CD4-positive, alpha-beta T cell treated with Interleukin-17A for 4 hours (primary cell): ENCODE data around the gene PBRM1.
"Not testable (repeated sequence)": the region's sequence is repeated elsewhere in the genome, so short reads cannot be mapped to it uniquely, and the experiment has no call there.

ENCODE experiments used
- DNase-seq: peaks from one replicate; pipeline ENCODE4 v3.0.0-alpha.2; 2020; ENCODE audit warnings: mixed read lengths

The PBRM1 gene

GRCh38 chr3:52534281-52535183, 151.2 kb downstream of the PBRM1 start:
- no peak for DNase-seq

GRCh38 chr3:52533623-52534280, 152.0 kb downstream of the PBRM1 start, which contains the start of gene NT5DC2:
Gene NT5DC2 (minus strand): TSS chr3:52533857. CDS start chr3:52533737, 120 bp downstream.
- peak; percentile 74 for DNase-seq

GRCh38 chr3:52532838-52533622, 152.7 kb downstream of the PBRM1 start:
- peak; percentile 41 for DNase-seq

DNA sequence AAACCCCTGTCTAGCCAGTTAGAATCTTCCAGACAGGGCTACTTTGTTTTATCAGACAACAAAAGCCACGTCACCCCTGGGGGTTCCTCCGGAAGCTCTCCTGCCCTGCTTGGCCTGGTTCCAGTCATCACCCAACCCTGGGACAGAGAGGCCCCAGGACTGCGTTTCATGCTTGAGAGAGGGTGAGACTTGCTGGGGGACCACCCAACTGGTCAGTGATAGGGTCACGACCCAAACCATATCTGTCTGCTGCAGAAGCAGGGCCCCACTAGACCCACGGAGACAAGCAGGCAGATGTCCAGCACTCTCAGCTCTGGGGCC, 153.2 kb downstream of the PBRM1 start:
- peak; percentile 29 for DNase-seq

DNA sequence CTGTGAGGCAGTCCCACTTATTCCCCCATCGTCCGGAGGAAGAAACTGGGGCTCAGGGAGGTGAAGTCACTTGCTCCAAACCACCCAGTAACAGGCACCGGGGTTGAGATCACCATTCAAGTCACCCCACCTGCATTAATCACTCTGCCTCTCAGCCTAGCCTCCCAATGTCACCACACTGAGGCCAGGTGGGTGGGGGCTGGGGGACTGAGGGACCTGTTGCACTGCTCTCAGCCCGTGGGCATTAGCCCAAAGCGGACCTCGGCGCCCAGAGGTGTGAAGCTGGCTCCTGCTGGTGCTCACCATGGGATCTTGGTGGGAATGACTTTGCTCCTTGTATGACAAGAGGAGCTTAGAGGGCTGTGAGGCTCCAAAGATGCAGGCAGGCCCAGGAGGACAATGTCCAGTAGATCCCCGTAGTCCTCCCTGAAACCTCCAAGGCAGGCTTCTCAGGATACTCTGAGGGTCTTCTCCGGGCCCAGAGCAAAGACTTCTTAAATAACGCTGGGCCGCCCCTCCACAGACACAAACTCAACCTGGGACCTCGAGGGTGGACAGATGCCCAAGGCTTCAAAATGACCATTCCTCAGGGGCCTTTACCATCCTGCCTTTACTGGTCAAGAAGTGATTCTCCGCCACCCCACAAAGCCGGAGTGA, 153.7 kb downstream of the PBRM1 start:
- no peak for DNase-seq

- no peak for DNase-seq
These were observed 154.5 kb downstream of the PBRM1 start for GRCh38 chr3:52530918-52531826.

- DNase-seq = no peak
These were observed 156.1 kb downstream of the PBRM1 start for GRCh38 chr3:52529376-52530333.

GRCh38 chr3:52528586-52529375, 156.9 kb downstream of the PBRM1 start:
- no peak for DNase-seq

- no peak for DNase-seq
These were observed 157.8 kb downstream of the PBRM1 start for GRCh38 chr3:52527732-52528585.

GRCh38 chr3:52527039-52527731, 158.5 kb downstream of the PBRM1 start:
- no peak for DNase-seq

DNA sequence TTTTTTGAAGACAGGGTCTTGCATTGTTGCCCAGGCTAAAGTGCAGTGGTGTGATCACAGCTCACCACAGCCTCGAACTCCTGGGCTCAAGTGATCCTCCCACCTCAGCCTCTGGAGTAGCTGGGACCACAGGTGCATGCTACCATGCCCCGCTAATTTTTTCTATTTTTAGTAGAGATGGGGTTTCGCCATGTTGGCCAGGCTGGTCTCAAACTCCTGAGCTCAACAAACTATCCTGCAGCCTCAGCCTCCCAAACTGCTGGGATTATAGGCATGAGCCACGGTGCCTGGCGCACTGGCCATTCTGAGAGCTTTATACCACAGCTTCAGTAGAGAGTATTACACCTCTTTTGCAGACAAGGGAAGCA, 159.1 kb downstream of the PBRM1 start:
- DNase-seq = not testable (repeated sequence)

DNA sequence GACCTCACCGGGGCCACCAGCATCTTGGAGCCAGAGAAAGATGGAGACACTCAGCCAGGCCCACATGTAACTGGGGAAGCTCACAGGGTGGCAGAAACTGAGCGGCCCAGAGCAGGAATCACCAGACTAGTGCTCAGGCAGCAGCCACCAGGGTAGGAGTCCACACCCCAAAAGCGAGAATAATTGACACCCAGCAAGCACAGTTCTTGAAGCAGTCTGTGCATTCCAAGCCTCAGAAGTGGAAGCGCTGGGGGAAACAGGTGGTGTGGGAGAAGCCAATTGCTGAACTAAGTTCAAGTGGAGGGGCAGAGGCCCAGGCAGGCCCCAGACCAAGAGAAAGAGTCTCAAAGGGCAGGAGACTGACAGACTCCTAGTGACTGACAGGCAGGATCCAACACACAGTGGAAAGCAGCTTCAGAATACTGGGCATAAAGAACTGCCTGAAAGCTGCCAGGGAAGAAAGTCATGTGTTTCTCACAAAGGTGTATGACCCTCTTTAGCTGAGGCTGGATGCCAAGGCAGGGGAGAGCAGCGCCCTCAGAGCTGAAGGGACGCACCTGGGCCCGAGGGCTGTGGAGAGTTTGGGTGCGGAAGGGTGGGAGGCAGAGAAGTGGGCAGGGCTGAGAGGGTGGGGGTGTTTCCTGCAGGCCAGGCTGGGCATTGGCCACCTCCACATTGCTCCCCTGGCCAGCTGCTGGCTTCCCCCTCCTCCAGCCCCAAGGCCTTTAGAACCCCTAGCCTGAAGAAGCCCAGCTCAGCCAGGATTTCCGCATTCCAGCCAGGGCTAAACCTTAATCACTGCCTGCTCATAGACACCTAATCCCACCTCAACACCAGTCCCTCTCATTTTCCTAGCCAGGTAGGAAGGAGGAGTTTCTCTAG, 159.8 kb downstream of the PBRM1 start:
- no peak for DNase-seq

GRCh38 chr3:52524752-52525679, 160.7 kb downstream of the PBRM1 start:
- no peak for DNase-seq

DNA sequence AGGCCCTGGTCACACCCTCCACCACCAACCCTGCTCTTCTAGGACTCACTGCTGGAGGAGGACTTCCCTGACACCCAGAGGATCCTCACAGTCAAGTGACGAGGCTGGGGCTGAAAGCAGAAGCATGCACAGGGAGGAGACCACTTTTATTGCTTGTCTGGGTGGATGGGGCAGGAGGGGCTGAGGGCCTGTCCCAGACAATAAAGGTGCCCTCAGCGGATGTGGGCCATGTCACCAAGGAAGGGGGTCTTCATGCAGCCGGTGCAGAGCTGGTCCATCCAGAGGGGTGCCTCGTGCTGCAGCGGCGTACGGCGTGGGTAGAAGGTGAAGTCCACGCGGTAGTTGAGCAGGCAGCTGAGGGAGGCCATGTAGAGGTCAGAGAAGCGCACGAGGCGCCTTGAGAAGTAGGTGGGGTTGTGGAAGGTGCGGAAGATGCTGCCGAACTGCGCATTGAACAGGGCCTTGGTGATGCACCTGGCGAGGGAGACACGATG, 161.4 kb downstream of the PBRM1 start:
- DNase-seq = no peak

- no peak for DNase-seq
These were observed 162.1 kb downstream of the PBRM1 start for GRCh38 chr3:52523386-52524257.
